H9 (cell line): ENCODE measurements around the gene ANKRD2. TPM values are rescaled to one million over a fixed set of nuclear protein-coding genes. Genes with fewer than 3 reads are reported as not detected.

Source experiments
- DNase-seq: peaks from one replicate; pipeline ENCODE4 v3.0.0-alpha.2; 2017
- H2AFZ ChIP-seq: one replicate; pipeline ENCODE4 v1.6.1; 2013; ENCODE audit warnings: mild to moderate bottlenecking, low read length, control low read depth, moderate library complexity
- H2AK5ac ChIP-seq: 2 replicates; pipeline ENCODE4 v1.6.1; 2013; ENCODE audit warnings: low read length, control low read depth, mixed read lengths; ENCODE audit not compliant: insufficient read length
- H2BK120ac ChIP-seq: one replicate; pipeline ENCODE4 v1.6.1; 2013; ENCODE audit warnings: low read depth, mild to moderate bottlenecking, low read length, control low read depth, inconsistent platforms; ENCODE audit not compliant: poor library complexity, severe bottlenecking
- H2BK12ac ChIP-seq: 2 replicates; pipeline ENCODE4 v1.6.1; 2013; ENCODE audit warnings: low read length, control low read depth, mixed read lengths, low read depth; ENCODE audit not compliant: insufficient read length
- H2BK15ac ChIP-seq: 2 replicates; pipeline ENCODE4 v1.6.1; 2013; ENCODE audit warnings: low read depth, low read length, control low read depth
- H2BK20ac ChIP-seq: one replicate; pipeline ENCODE4 v1.6.1; 2013; ENCODE audit warnings: low read depth, mild to moderate bottlenecking, low read length, control low read depth, inconsistent platforms; ENCODE audit not compliant: poor library complexity, severe bottlenecking
- H2BK5ac ChIP-seq: 2 replicates; pipeline ENCODE4 v1.6.1; 2013; ENCODE audit warnings: low read length, control low read depth, mixed read lengths; ENCODE audit not compliant: insufficient read length
- H3K14ac ChIP-seq: 2 replicates; pipeline ENCODE4 v1.6.1; 2013; ENCODE audit warnings: low read length, control low read depth; ENCODE audit not compliant: insufficient read depth
- H3K18ac ChIP-seq: 2 replicates; pipeline ENCODE4 v1.6.1; 2013; ENCODE audit warnings: low read depth, mild to moderate bottlenecking, mixed read lengths, low read length, control low read depth; ENCODE audit not compliant: insufficient read length
- H3K23ac ChIP-seq: 2 replicates; pipeline ENCODE4 v1.6.1; 2013; ENCODE audit warnings: low read length, control low read depth, mixed read lengths, low read depth; ENCODE audit not compliant: insufficient read length
- H3K23me2 ChIP-seq: 2 replicates; pipeline ENCODE4 v1.6.1; 2013; ENCODE audit warnings: low read depth, mild to moderate bottlenecking, mixed read lengths, low read length, control low read depth; ENCODE audit not compliant: insufficient read length, poor library complexity, severe bottlenecking
- H3K27ac ChIP-seq: 2 replicates; pipeline ENCODE4 v1.5.1; 2013; ENCODE audit warnings: low read length, control low read depth, mixed read lengths, low read depth; ENCODE audit not compliant: insufficient read length
- H3K27me3 ChIP-seq: 2 replicates; pipeline ENCODE4 v1.6.1; 2013; ENCODE audit warnings: low read length, control low read depth, inconsistent platforms; ENCODE audit not compliant: insufficient read depth
- H3K4ac ChIP-seq: 2 replicates; pipeline ENCODE4 v1.6.1; 2013; ENCODE audit warnings: low read depth, mild to moderate bottlenecking, control low read depth, inconsistent platforms, low read length, moderate library complexity
- H3K4me1 ChIP-seq: 2 replicates; pipeline ENCODE4 v1.6.1; 2013; ENCODE audit warnings: low read length, control low read depth, inconsistent platforms; ENCODE audit not compliant: insufficient read depth
- H3K4me2 ChIP-seq: 2 replicates; pipeline ENCODE4 v1.6.1; 2013; ENCODE audit warnings: low read length, control low read depth, mixed read lengths; ENCODE audit not compliant: insufficient read length, insufficient read depth
- H3K56ac ChIP-seq: 2 replicates; pipeline ENCODE4 v1.6.1; 2013; ENCODE audit warnings: low read depth, mild to moderate bottlenecking, mixed read lengths, low read length, control low read depth; ENCODE audit not compliant: insufficient read length
- H3K79me1 ChIP-seq: 2 replicates; pipeline ENCODE4 v1.6.1; 2013; ENCODE audit warnings: low read depth, mild to moderate bottlenecking, moderate library complexity, low read length, control low read depth, inconsistent platforms; ENCODE audit not compliant: insufficient read depth, poor library complexity, severe bottlenecking
- H3K79me2 ChIP-seq: 2 replicates; pipeline ENCODE4 v1.6.1; 2013; ENCODE audit warnings: low read length, control low read depth, inconsistent platforms; ENCODE audit not compliant: insufficient read depth
- H3K9ac ChIP-seq: 2 replicates; pipeline ENCODE4 v1.6.1; 2013; ENCODE audit warnings: low read length, control low read depth, mixed read lengths; ENCODE audit not compliant: insufficient read length; ENCODE audit errors: extremely low read depth
- H3K9me3 ChIP-seq: one replicate; pipeline ENCODE4 v1.6.1; 2013; ENCODE audit warnings: low read depth, low read length, inconsistent platforms; ENCODE audit not compliant: control insufficient read depth
- H3T11ph ChIP-seq: one replicate; pipeline ENCODE4 v1.6.1; 2013; ENCODE audit warnings: mild to moderate bottlenecking, low read length, control low read depth, inconsistent platforms
- H4K20me1 ChIP-seq: one replicate; pipeline ENCODE4 v1.6.1; 2013; ENCODE audit not compliant: control insufficient read depth, insufficient read length, insufficient read depth
- H4K5ac ChIP-seq: 2 replicates; pipeline ENCODE4 v1.6.1; 2013; ENCODE audit warnings: low read depth, mild to moderate bottlenecking, mixed read lengths, low read length, control low read depth; ENCODE audit not compliant: insufficient read length
- H4K8ac ChIP-seq: replicated peaks from 2 replicates; pipeline ENCODE4 v1.6.1; 2013; ENCODE audit warnings: low read length, control low read depth, mixed read lengths, low read depth; ENCODE audit not compliant: insufficient read length
- H4K91ac ChIP-seq: 2 replicates; pipeline ENCODE4 v1.6.1; 2013; ENCODE audit warnings: low read depth, mild to moderate bottlenecking, moderate library complexity, mixed read lengths, low read length, control low read depth; ENCODE audit not compliant: insufficient read length
- H3K27ac Mint-ChIP-seq, 3 experiments: 2 replicates in 2 of 3; 3 replicates in 1 of 3; pipeline ENCODE4 v1.8.0; 2020 to 2021; ENCODE audit warnings: mixed read lengths in 3 of 3, mild to moderate bottlenecking in 1 of 3, moderate library complexity in 1 of 3
- H3K27me3 Mint-ChIP-seq: 2 replicates; pipeline ENCODE4 v1.8.0; 2021; ENCODE audit warnings: low read depth, mild to moderate bottlenecking, moderate library complexity, mixed read lengths
- H3K36me3 Mint-ChIP-seq, 3 experiments: 2 replicates in 2 of 3; 3 replicates in 1 of 3; pipeline ENCODE4 v1.8.0; 2020 to 2021; ENCODE audit warnings: low read depth in 3 of 3, mixed read lengths in 3 of 3; ENCODE audit not compliant: insufficient read depth in 1 of 3
- H3K4me1 Mint-ChIP-seq, 2 experiments: 2 replicates each; pipeline ENCODE4 v1.8.0; 2020; ENCODE audit warnings: mixed read lengths in 2 of 2
- H3K4me3 Mint-ChIP-seq, 2 experiments: 2 replicates in 1 of 2; 3 replicates in 1 of 2; pipeline ENCODE4 v1.8.0; 2020 to 2021; ENCODE audit warnings: mild to moderate bottlenecking in 2 of 2, mixed read lengths in 2 of 2, moderate library complexity in 1 of 2
- H3K9me3 Mint-ChIP-seq, 2 experiments: 2 replicates in 1 of 2; 3 replicates in 1 of 2; pipeline ENCODE4 v1.8.0; 2020; ENCODE audit warnings: mild to moderate bottlenecking in 2 of 2, mixed read lengths in 2 of 2, moderate library complexity in 1 of 2
- CTCF ChIP-seq: fragments of 200-600 bp; sonication (generic); conservative IDR thresholded peaks from 3 replicates; pipeline ENCODE4 v1.8.0; 2021; ENCODE audit warnings: antibody characterized with exemption, mild to moderate bottlenecking
- WGBS: extraction: QIAGEN DNeasy Blood & Tissue Kit; methylation state at CpG from one replicate; pipeline ENCODE4 v1.1.7; 2013; ENCODE audit warnings: missing lambda C conversion rate, low lambda C conversion rate, mixed read lengths; ENCODE audit not compliant: insufficient read length; ENCODE audit errors: extremely low coverage; 5-methylcytosine and 5-hydroxymethylcytosine counted together
- total RNA-seq: library from RNA; stranded (reverse); gene quantifications from 2 replicates; pipeline ENCODE4 v1.2.1, GENCODE V29; 2021

Gene ANKRD2
- total RNA-seq, 1 experiment from 2014 or later = not detected

- H2BK20ac ChIP-seq = no peak overlapping the region
- Mint-ChIP-seq H3K9me3 (no peaks in the 10 kb centered on the region), H3K36me3 (0 out of 7 replicates have a peak, but pooled peaks cover 3 to 5% (median 4%) of the 10 kb centered on the region in 3 experiments), H3K27ac (no peak overlapping the region), H3K4me1 (no peaks in the 10 kb centered on the region), H3K4me3 (no peak overlapping the region), H3K27me3 (no peaks in the 10 kb centered on the region)
- TF ChIP-seq CTCF = no peak
- no peaks in the 10 kb centered on the region for H3K23me2 ChIP-seq
- H3K4ac ChIP-seq = no peak overlapping the region
- H2AFZ ChIP-seq = no peak overlapping the region
- H2AK5ac ChIP-seq = no peak overlapping the region
- H3K79me1 ChIP-seq = no peaks in the 10 kb centered on the region
- no peak overlapping the region for H3K14ac ChIP-seq
- no peak overlapping the region for H4K91ac ChIP-seq
- H3K27me3 ChIP-seq = no peaks in the 10 kb centered on the region
- no peaks in the 10 kb centered on the region for H4K20me1 ChIP-seq
- no peak overlapping the region for H2BK12ac ChIP-seq
- no peak overlapping the region for H3K56ac ChIP-seq
- no peak overlapping the region for H3K18ac ChIP-seq
- no peak overlapping the region for H2BK120ac ChIP-seq
- no peaks in the 10 kb centered on the region for H3K4me1 ChIP-seq
- H3K9me3 ChIP-seq = no peaks in the 10 kb centered on the region
- no peak overlapping the region for H3K27ac ChIP-seq
- H2BK15ac ChIP-seq = no peak overlapping the region
- no peak overlapping the region for H2BK5ac ChIP-seq
- no CpG with 5 or more reads among the region's 4 CpGs for WGBS
- H3K79me2 ChIP-seq = no peaks in the 10 kb centered on the region
- H4K8ac ChIP-seq = no peak overlapping the region
- no peak overlapping the region for H4K5ac ChIP-seq
- H3K9ac ChIP-seq = no peak overlapping the region
- H3K4me2 ChIP-seq = no peak overlapping the region
- no peak overlapping the region for H3T11ph ChIP-seq
- no peak for DNase-seq
- H3K23ac ChIP-seq = no peak overlapping the region
Observed at GRCh38 chr10:97618285-97618684, 45.7 kb downstream of the ANKRD2 start.
